Stimulated activated CD4-positive, alpha-beta T cell treated with anti-CD3 and anti-CD28 coated beads, Interleukin-1b, Interleukin-23, amount 100 ng/mL, for 4 hours (primary cell): Measurements from ENCODE around the gene ABHD15.

Experiments used
- DNase-seq, 2 donors: peaks; one replicate each; pipeline ENCODE4 v3.0.0-alpha.2; 2020; ENCODE audit warnings: low read depth in 2 of 2

The ABHD15 gene

GRCh38 chr17:29583324-29584248 lies 16.7 kb upstream of the ABHD15 start:
- no peak for DNase-seq

- DNase-seq: no peak
Observed at GRCh38 chr17:29582772-29583171, 15.9 kb upstream of the ABHD15 start.

GRCh38 chr17:29582254-29582765 lies 15.5 kb upstream of the ABHD15 start:
- DNase-seq: no peak

- DNase-seq: no peak
Observed at GRCh38 chr17:29581583-29582253, 14.9 kb upstream of the ABHD15 start.

- DNase-seq: peak; percentile 85 to 88
Observed at GRCh38 chr17:29579866-29580771, 13.3 kb upstream of the ABHD15 start.

GRCh38 chr17:29578626-29579485 lies 12.0 kb upstream of the ABHD15 start:
- DNase-seq: no peak

- DNase-seq: no peak
Observed at GRCh38 chr17:29577385-29578211, 10.8 kb upstream of the ABHD15 start.

- no peak for DNase-seq
Observed at GRCh38 chr17:29577001-29577370, 10.1 kb upstream of the ABHD15 start.

GRCh38 chr17:29576214-29577000 lies 9.6 kb upstream of the ABHD15 start:
- no peak for DNase-seq

- DNase-seq: no peak
Observed at GRCh38 chr17:29575511-29576213, 8.8 kb upstream of the ABHD15 start.

GRCh38 chr17:29574732-29575510 lies 8.1 kb upstream of the ABHD15 start:
- no peak for DNase-seq

GRCh38 chr17:29573871-29574731 lies 7.3 kb upstream of the ABHD15 start:
- no peak for DNase-seq

GRCh38 chr17:29573558-29573869 lies 6.7 kb upstream of the ABHD15 start:
- DNase-seq: no peak

GRCh38 chr17:29572691-29573557 lies 6.1 kb upstream of the ABHD15 start:
- DNase-seq: peak; percentile 58 to 61

GRCh38 chr17:29571883-29572681 lies 5.2 kb upstream of the ABHD15 start:
- DNase-seq: no peak
